Left ventricle myocardium superior (tissue), 1 donor: ENCODE measurements around the gene DIDO1. TPM values are rescaled to one million over a fixed set of nuclear protein-coding genes. Genes with fewer than 3 reads are reported as not detected.
A peak's percentile ranks its signal among the peaks of the same experiment; 100 is the strongest.

ENCODE experiments used
- ATAC-seq: fragments of 200-7000 bp; cut with Tn5 transposase; one replicate; pipeline ENCODE4 v1.9.1; 2020; ENCODE audit warnings: mild to moderate bottlenecking, moderate library complexity
- DNase-seq: peaks from one replicate; pipeline ENCODE4 v3.0.0-alpha.2; 2020
- intact Hi-C: fragments of 100-400 bp; cut with micrococcal nuclease; formaldehyde crosslinking; loops from one replicate; pipeline ENCODE4 v1.11.0; 2022
- long read RNA-seq: library from polyadenylated mRNA; unstranded; transcript quantifications from one replicate; pipeline ENCODE4 v2.0.0, GENCODE V29; 2021
- total RNA-seq: library from RNA; stranded (reverse); fragmentation: NEBNext Ultra II Directional; extraction: Animal tissue kit (Norgen Biotek cat#: 25700); gene quantifications from one replicate; pipeline ENCODE4 v1.2.1, GENCODE V29; 2021
- donor health status: DM: no; HTN: yes; CAD: no; lungs with severe emphysema.

The DIDO1 gene
- 38.3 TPM for total RNA-seq
- long read RNA-seq, transcript DIDO1-205 (6 exons, 2,833 nt): minor isoform, 9 of 77 reads
- long read RNA-seq, transcript DIDO1-202 (6 exons, 2,707 nt): major isoform, 37 of 77 reads
- long read RNA-seq, partial matches to known transcripts: 8 of 77 reads
- long read RNA-seq, other reads (novel, unspliced or antisense): 23 of 77 reads

- peak; percentile 91 for ATAC-seq
- peak; percentile 95 for DNase-seq
- intact Hi-C loops: no loop called here
These were observed at the start of gene DIDO1 for GRCh38 chr20:62926229-62927127. TSS of gene DIDO1 (minus strand) at chr20:62926505.

- DNase-seq: no peak
- intact Hi-C loops: no loop called here
- ATAC-seq: no peak
These were observed 49.0 kb upstream of the DIDO1 start for GRCh38 chr20:62975251-62975760.

- ATAC-seq: no peak
- intact Hi-C loops: no loop called here
- no peak for DNase-seq
These were observed 46.8 kb upstream of the DIDO1 start for GRCh38 chr20:62972845-62973745.

DNA sequence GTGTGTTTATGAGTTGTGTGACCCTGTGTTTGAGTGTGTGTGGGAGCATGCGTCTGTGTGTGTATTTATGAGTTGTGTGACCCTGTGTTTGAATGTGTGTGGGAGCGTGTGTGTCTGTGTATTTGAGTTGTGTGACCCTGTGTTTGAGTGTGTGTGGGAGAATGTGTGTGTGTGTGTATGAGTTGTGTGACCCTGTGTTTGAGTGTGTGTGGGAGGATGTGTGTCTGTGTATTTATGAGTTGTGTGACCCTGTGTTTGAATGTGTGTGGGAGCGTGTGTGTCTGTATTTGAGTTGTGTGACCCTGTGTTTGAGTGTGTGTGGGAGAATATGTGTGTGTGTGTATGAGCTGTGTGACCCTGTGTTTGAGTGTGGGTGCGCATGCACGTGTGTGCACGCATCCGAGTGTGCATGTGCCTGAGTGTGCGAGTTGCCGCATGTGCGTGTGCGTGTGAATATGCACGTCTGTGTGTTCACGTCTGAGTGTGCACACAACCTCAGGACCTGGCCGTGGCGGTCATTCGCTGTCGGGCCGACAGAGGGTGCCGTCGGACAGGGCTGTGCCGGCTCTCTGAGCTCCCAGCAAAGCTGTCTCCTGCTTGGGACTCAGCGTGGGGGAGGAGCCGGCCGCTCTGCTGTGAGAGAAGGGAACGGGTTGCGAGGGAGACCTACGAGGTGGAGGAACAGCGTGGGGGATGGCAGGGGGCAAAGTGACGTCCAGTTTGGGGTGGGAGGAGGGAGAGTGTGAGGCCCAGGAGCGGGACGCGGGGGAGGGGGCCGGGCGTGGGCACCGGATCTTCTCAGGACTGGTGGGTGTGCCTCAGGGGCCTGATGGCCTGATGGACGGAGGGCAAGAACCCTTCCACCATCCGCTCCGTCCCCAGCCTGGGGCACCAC lies 45.9 kb upstream of the DIDO1 start:
- peak; percentile 91 for DNase-seq
- peak; percentile 97 for ATAC-seq
- intact Hi-C loops: no loop called here

GRCh38 chr20:62971211-62971949 lies 45.1 kb upstream of the DIDO1 start:
- intact Hi-C loops: no loop called here
- DNase-seq: no peak
- no peak for ATAC-seq

DNA sequence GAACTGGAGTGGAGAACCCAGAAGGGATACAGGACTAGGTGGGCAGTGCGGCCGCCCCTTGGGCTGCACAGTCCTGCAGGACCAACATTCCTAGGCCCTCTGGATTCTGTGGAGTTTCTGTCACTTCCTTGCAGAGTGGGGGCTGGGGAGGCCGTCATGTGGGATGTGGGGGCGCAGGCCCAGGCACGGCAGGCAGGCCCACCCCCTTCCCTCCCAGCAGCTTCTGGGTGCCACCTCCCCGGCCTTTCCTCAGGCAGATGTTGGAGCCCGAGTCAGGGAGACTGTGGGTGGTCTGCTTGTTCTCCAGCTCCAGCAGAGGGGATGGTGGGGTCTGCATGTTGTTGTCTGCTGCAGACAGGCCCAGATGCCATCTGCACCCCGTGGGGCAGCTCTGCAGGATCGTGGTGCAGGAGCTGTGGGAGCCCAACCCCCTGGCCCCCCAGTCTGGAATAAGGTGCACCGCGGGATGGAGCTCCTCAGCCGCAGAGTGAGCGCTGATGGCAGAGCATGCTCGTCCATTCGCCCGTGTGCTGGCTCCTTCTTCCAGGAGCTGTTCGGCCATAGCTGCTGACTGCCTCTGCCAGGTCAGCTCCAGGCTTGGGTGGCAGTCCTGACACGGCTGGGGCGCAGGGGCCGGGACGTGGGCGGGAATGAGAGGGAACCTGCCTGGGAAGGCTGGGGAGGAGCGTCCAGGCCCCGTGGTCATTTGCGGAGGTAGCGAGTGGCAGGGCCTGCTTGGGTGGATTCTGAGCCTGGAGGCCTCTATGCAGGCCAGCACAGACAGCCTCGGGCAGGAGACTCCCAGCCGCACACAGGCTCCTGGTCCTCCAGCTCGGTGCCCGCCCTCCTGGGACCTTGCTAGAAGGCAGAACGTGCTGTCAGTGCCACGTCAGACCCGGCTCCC lies 44.3 kb upstream of the DIDO1 start:
- intact Hi-C loops: no loop called here
- no peak for DNase-seq
- ATAC-seq: no peak

- DNase-seq (no peak), ATAC-seq (no peak)
- intact Hi-C loops: no loop called here
These were observed 43.6 kb upstream of the DIDO1 start for GRCh38 chr20:62969939-62970306.

DNA sequence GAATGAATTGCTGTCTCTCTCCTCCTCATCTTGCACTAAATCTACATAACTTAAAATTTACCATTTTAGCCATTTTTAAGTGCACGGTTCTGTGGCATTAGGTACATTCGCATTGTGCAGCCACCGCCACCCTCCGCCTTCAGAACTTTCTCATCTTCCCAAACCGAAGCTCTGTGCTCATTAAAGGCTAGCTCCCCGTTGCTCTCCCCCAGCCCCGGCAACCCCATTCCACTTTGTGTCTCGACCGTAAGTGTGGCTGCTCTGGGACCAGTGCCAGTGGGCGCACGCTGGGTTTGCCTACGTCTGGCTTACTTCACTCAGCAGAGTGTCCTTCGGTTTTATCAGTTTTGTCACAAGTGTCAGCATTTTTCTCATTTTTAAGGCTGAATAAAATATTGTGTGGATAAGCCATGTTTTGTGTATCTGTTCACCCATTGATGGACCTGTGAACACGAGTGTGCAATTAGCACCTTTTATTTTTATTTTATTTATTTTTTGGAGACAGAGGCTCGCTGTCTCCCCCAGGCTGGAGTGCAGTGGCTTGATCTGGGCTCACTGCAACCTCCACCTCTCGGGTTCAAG lies 43.0 kb upstream of the DIDO1 start:
- intact Hi-C loops: no loop called here
- no peak for ATAC-seq

GRCh38 chr20:62968378-62969178 lies 42.3 kb upstream of the DIDO1 start:
- intact Hi-C loops: no loop called here
- ATAC-seq (no peak), DNase-seq (no peak)

More for the DNA sequence above, 43.0 kb upstream of the DIDO1 start:
- peak; percentile 55 for DNase-seq

- DNase-seq (no peak), ATAC-seq (no peak)
- intact Hi-C loops: no loop called here
These were observed 41.5 kb upstream of the DIDO1 start for GRCh38 chr20:62967628-62968351.

- intact Hi-C loops: no loop called here
- ATAC-seq (no peak), DNase-seq (no peak)
These were observed 40.8 kb upstream of the DIDO1 start for GRCh38 chr20:62967149-62967501.

DNA sequence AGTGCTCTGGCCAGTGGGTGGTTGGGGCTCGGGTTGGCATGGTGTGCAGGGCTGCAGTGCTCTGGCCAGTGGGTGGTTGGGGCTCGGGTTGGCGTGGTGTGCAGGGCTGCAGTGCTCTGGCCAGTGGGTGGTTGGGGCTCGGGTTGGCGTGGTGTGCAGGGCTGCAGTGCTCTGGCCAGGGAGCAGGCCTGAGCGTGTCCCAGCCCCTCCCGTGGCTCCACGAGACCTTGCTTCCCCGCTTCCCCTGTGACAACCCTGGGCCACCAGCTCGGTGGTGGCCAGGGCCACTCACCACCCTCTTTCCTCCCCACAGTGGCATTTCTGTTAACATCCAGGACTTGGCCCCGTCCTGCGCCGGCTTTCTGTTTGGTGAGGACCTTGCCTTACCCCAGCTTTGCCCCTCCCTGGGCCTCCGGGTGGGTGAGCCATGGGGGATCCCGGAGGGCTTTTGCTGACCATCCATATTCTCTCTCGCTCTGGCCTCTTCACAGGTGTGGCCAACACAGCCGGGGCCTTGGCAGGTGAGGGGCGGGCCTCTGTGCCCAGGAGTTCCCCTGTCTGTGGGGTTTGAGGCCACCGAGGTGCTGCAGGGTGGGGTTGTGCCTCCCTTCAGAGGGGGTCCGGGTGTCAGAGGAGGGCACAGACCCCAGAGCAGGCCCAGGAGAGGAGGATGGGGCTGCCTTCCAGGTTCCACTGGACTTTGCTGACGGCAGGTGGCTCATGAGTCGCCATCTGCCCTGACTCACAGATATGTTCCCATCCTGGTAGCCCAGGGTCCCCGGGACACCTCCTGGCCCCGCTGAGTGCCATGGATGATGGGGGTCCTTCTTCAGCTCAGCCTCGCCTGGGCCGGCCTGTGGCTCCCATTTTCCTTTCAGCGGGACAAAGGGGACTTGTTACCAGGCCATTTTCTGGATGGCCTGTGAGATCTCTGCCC lies 40.2 kb upstream of the DIDO1 start:
- no peak for ATAC-seq
- intact Hi-C loops: no loop called here
- DNase-seq: no peak

- DNase-seq: no peak
- intact Hi-C loops: no loop called here
These were observed 39.1 kb upstream of the DIDO1 start for GRCh38 chr20:62965363-62965771.

GRCh38 chr20:62964700-62965099 lies 38.4 kb upstream of the DIDO1 start:
- ATAC-seq (no peak), DNase-seq (no peak)
- intact Hi-C loops: no loop called here

More at GRCh38 chr20:62965363-62965771, 39.1 kb upstream of the DIDO1 start:
- no peak for ATAC-seq
